SK-N-SH treated with all-trans-retinoic acid at 6 μM for 48 hours (cell line): ENCODE data around the gene GLRB.

Experiments
- ATAC-seq: fragments of 200-7000 bp; cut with Tn5 transposase; 3 replicates; pipeline ENCODE4 v1.9.1; 2020; ENCODE audit warnings: mild to moderate bottlenecking, moderate library complexity
- ARNTL ChIP-seq: fragments of 450-650 bp; formaldehyde crosslinking; IDR thresholded peaks from 2 replicates; pipeline ENCODE4 v1.5.0; 2020; ENCODE audit warnings: low read depth, mild to moderate bottlenecking, moderate library complexity, borderline replicate concordance
- BACH2 ChIP-seq: fragments of 250-450 bp; sonication (Bioruptor Pico); IDR thresholded peaks from 2 replicates; pipeline ENCODE4 v1.9.0; 2021; ENCODE audit warnings: mild to moderate bottlenecking, borderline replicate concordance
- CREB5 ChIP-seq: fragments of 250-450 bp; sonication (Bioruptor Pico); IDR thresholded peaks from 2 replicates; pipeline ENCODE4 v1.5.1; 2020; ENCODE audit warnings: low read depth, mild to moderate bottlenecking, moderate library complexity
- CSDC2 ChIP-seq: fragments of 250-450 bp; sonication (Bioruptor Pico); IDR thresholded peaks from 2 replicates; pipeline ENCODE4 v1.5.0; 2020; ENCODE audit warnings: mild to moderate bottlenecking, moderate library complexity
- CSRNP3 ChIP-seq: fragments of 250-450 bp; sonication (Bioruptor Pico); IDR thresholded peaks from 2 replicates; pipeline ENCODE4 v1.5.1; 2021; ENCODE audit warnings: mild to moderate bottlenecking, moderate library complexity
- ESRRG ChIP-seq: fragments of 250-450 bp; sonication (Bioruptor Pico); IDR thresholded peaks from 2 replicates; pipeline ENCODE4 v1.6.1; 2021; ENCODE audit warnings: mild to moderate bottlenecking
- GLIS3 ChIP-seq: fragments of 250-450 bp; sonication (Bioruptor Pico); IDR thresholded peaks from 2 replicates; pipeline ENCODE4 v1.5.0; 2020; ENCODE audit warnings: mild to moderate bottlenecking, moderate library complexity
- ISL1 ChIP-seq: fragments of 250-450 bp; sonication (Bioruptor Pico); IDR thresholded peaks from 2 replicates; pipeline ENCODE4 v2.1.2; 2022; ENCODE audit warnings: mild to moderate bottlenecking, moderate library complexity
- OSR1 ChIP-seq: fragments of 250-450 bp; sonication (Bioruptor Pico); IDR thresholded peaks from 2 replicates; pipeline ENCODE4 v1.8.0; 2022; ENCODE audit warnings: moderate library complexity, mild to moderate bottlenecking, inconsistent platforms
- PATZ1 ChIP-seq: fragments of 250-450 bp; sonication (Bioruptor Pico); IDR thresholded peaks from 2 replicates; pipeline ENCODE4 v1.8.0; 2020; ENCODE audit warnings: mild to moderate bottlenecking, moderate library complexity, borderline replicate concordance
- POU6F1 ChIP-seq: fragments of 250-450 bp; sonication (Bioruptor Pico); IDR thresholded peaks from 2 replicates; pipeline ENCODE4 v1.8.0; 2021; ENCODE audit warnings: low read depth, mild to moderate bottlenecking, moderate library complexity, borderline replicate concordance
- PPARA ChIP-seq: fragments of 250-450 bp; sonication (Bioruptor Pico); IDR thresholded peaks from 2 replicates; pipeline ENCODE4 v1.5.0; 2020; ENCODE audit warnings: mild to moderate bottlenecking, borderline replicate concordance
- RARB ChIP-seq: fragments of 250-450 bp; sonication (Bioruptor Pico); IDR thresholded peaks from 2 replicates; pipeline ENCODE4 v1.8.0; 2021; ENCODE audit warnings: mild to moderate bottlenecking, moderate library complexity
- SNAI2 ChIP-seq: fragments of 250-450 bp; sonication (Bioruptor Pico); IDR thresholded peaks from 2 replicates; pipeline ENCODE4 v1.5.0; 2020; ENCODE audit warnings: mild to moderate bottlenecking, moderate library complexity
- TOX ChIP-seq: fragments of 250-450 bp; sonication (Bioruptor Pico); IDR thresholded peaks from 2 replicates; pipeline ENCODE4 v1.8.0; 2021; ENCODE audit warnings: mild to moderate bottlenecking, moderate library complexity, borderline replicate concordance
- TSHZ2 ChIP-seq: fragments of 250-450 bp; sonication (Bioruptor Pico); IDR thresholded peaks from 2 replicates; pipeline ENCODE4 v1.5.0; 2020; ENCODE audit warnings: mild to moderate bottlenecking, moderate library complexity
- ZC3H10 ChIP-seq: fragments of 250-450 bp; sonication (Bioruptor Pico); IDR thresholded peaks from 2 replicates; pipeline ENCODE4 v1.5.1; 2021; ENCODE audit warnings: mild to moderate bottlenecking, moderate library complexity
- ZFP3 ChIP-seq: fragments of 250-450 bp; sonication (Bioruptor Pico); IDR thresholded peaks from 2 replicates; pipeline ENCODE4 v1.5.0; 2020; ENCODE audit warnings: mild to moderate bottlenecking, moderate library complexity
- ZFP30 ChIP-seq: fragments of 450-650 bp; formaldehyde crosslinking; IDR thresholded peaks from 2 replicates; pipeline ENCODE4 v1.5.0; 2022; ENCODE audit warnings: mild to moderate bottlenecking, moderate library complexity
- ZNF565 ChIP-seq: fragments of 450-650 bp; formaldehyde crosslinking; conservative IDR thresholded peaks from 2 replicates; pipeline ENCODE4 v1.5.0; 2020; ENCODE audit warnings: low read depth, mild to moderate bottlenecking, moderate library complexity
- ZNF70 ChIP-seq: fragments of 450-650 bp; formaldehyde crosslinking; IDR thresholded peaks from 2 replicates; pipeline ENCODE4 v1.5.0; 2020; ENCODE audit warnings: mild to moderate bottlenecking, moderate library complexity
- ZNF8 ChIP-seq: fragments of 450-650 bp; formaldehyde crosslinking; IDR thresholded peaks from 2 replicates; pipeline ENCODE4 v1.5.0; 2020; ENCODE audit warnings: mild to moderate bottlenecking, moderate library complexity

The GLRB gene

GRCh38 chr4:157095716-157096115, 19.8 kb downstream of the GLRB start:
- TF ChIP-seq ARNTL (CRISPR knock-in tag): no peak
- no peak for TF ChIP-seq ISL1
- no peak for TF ChIP-seq GLIS3 (CRISPR knock-in tag)
- TF ChIP-seq POU6F1: no peak
- no peak for TF ChIP-seq ZC3H10
- no peak for TF ChIP-seq CSDC2 (CRISPR knock-in tag)
- no peak for TF ChIP-seq ZFP30 (CRISPR knock-in tag)
- TF ChIP-seq RARB: no peak
- no peak for TF ChIP-seq TSHZ2 (CRISPR knock-in tag)
- no peak for TF ChIP-seq OSR1 (CRISPR knock-in tag)
- TF ChIP-seq ZNF565 (CRISPR knock-in tag): no peak
- no peak for TF ChIP-seq SNAI2 (CRISPR knock-in tag)
- TF ChIP-seq PATZ1: no peak
- TF ChIP-seq ZFP3 (CRISPR knock-in tag): no peak
- no peak for TF ChIP-seq PPARA (CRISPR knock-in tag)
- no peak for TF ChIP-seq BACH2 (CRISPR knock-in tag)
- no peak for TF ChIP-seq ZNF8 (CRISPR knock-in tag)
- TF ChIP-seq CSRNP3 (CRISPR knock-in tag): no peak
- TF ChIP-seq ZNF70 (CRISPR knock-in tag): no peak
- no peak for TF ChIP-seq TOX
- ATAC-seq: no peak

GRCh38 chr4:157096439-157096838, 20.5 kb downstream of the GLRB start:
- TF ChIP-seq TSHZ2 (CRISPR knock-in tag): no peak
- TF ChIP-seq GLIS3 (CRISPR knock-in tag): no peak
- no peak for TF ChIP-seq PATZ1
- TF ChIP-seq ZNF70 (CRISPR knock-in tag): no peak
- no peak for TF ChIP-seq CREB5 (CRISPR knock-in tag)
- no peak for TF ChIP-seq BACH2 (CRISPR knock-in tag)
- no peak for TF ChIP-seq ARNTL (CRISPR knock-in tag)
- TF ChIP-seq ESRRG: no peak
- TF ChIP-seq RARB: no peak
- TF ChIP-seq, all 23 proteins: peak for 0
- peak; percentile 51; the same call in 1 of the 3 replicates for ATAC-seq
